Neural cell (in vitro differentiated cells): ENCODE measurements around the gene KRT12. TPM values are rescaled to one million over a fixed set of nuclear protein-coding genes. Genes with fewer than 3 reads are reported as not detected.

Experiments
- H2AFZ ChIP-seq: fragments of 200-600, 300-800 bp; sonication (generic), shearing (Covaris generic); 2 replicates; pipeline ENCODE4 v1.6.0; 2014; ENCODE audit warnings: low read depth, mild to moderate bottlenecking, antibody characterized with exemption, low read length, moderate library complexity
- H3F3A ChIP-seq: fragments of 200-600 bp; shearing (Covaris generic); 2 replicates; pipeline ENCODE4 v1.6.1; 2016; ENCODE audit warnings: mild to moderate bottlenecking, moderate library complexity, mixed read lengths, antibody characterized with exemption, low read length; ENCODE audit not compliant: insufficient read depth, poor library complexity, severe bottlenecking
- H3K27ac ChIP-seq: fragments of 200-600, 300-800 bp; sonication (generic), shearing (Covaris generic); 2 replicates; pipeline ENCODE4 v1.5.1; 2014; ENCODE audit warnings: mild to moderate bottlenecking, low read length, moderate library complexity
- H3K27me3 ChIP-seq: fragments of 300-800, 200-600 bp; sonication (generic), shearing (Covaris generic); 2 replicates; pipeline ENCODE4 v1.6.0; 2014; ENCODE audit warnings: mild to moderate bottlenecking, low read depth, low read length, moderate library complexity; ENCODE audit not compliant: insufficient read depth
- H3K36me3 ChIP-seq: fragments of 300-800, 200-600 bp; sonication (generic), shearing (Covaris generic); 2 replicates; pipeline ENCODE4 v1.5.1; 2014; ENCODE audit warnings: mild to moderate bottlenecking, antibody characterized with exemption, low read length, moderate library complexity; ENCODE audit not compliant: insufficient read depth
- H3K4me2 ChIP-seq: fragments of 300-800, 200-600 bp; sonication (generic), shearing (Covaris generic); 2 replicates; pipeline ENCODE4 v1.6.0; 2014; ENCODE audit warnings: mild to moderate bottlenecking, low read length
- H3K4me3 ChIP-seq: fragments of 300-800, 200-600 bp; sonication (generic), shearing (Covaris generic); 2 replicates; pipeline ENCODE4 v1.5.1; 2014; ENCODE audit warnings: mild to moderate bottlenecking, low read length, moderate library complexity
- H3K79me2 ChIP-seq: fragments of 200-600 bp; shearing (Covaris generic); replicated peaks from 2 replicates; pipeline ENCODE4 v1.6.0; 2014; ENCODE audit warnings: mild to moderate bottlenecking, low read length, moderate library complexity; ENCODE audit not compliant: insufficient read depth
- H3K9ac ChIP-seq: fragments of 300-800, 200-600 bp; sonication (generic), shearing (Covaris generic); 2 replicates; pipeline ENCODE4 v1.6.1; 2016; ENCODE audit warnings: mild to moderate bottlenecking, low read length, mixed read lengths
- H3K9me2 ChIP-seq: fragments of 200-600 bp; shearing (Covaris generic); 2 replicates; pipeline ENCODE4 v1.6.1; 2016; ENCODE audit warnings: mild to moderate bottlenecking, low read length, mixed read lengths; ENCODE audit not compliant: insufficient read depth
- H3K9me3 ChIP-seq: fragments of 200-600, 300-800 bp; sonication (generic), shearing (Covaris generic); 2 replicates; pipeline ENCODE4 v1.6.1; 2016; ENCODE audit warnings: mild to moderate bottlenecking, mixed run types, low read length, moderate library complexity, mixed read lengths
- H4K20me1 ChIP-seq: fragments of 200-600 bp; shearing (Covaris generic); 2 replicates; pipeline ENCODE4 v1.6.1; 2016; ENCODE audit warnings: mild to moderate bottlenecking, mixed run types; ENCODE audit not compliant: insufficient read depth
- EP300 ChIP-seq: fragments of 450-650 bp; conservative IDR thresholded peaks from 2 replicates; pipeline ENCODE4 v1.6.1; 2014; ENCODE audit warnings: antibody characterized with exemption, mild to moderate bottlenecking, moderate library complexity; ENCODE audit not compliant: poor library complexity, severe bottlenecking
- EZH2 ChIP-seq: fragments of 200-600, 300-800 bp; shearing (Covaris generic), sonication (generic); IDR thresholded peaks from 2 replicates; pipeline ENCODE4 v1.6.1; 2014; ENCODE audit warnings: antibody characterized with exemption, low read length, borderline replicate concordance, mild to moderate bottlenecking; ENCODE audit not compliant: insufficient read depth, poor library complexity, severe bottlenecking
- MXI1 ChIP-seq: fragments of 450-650 bp; conservative IDR thresholded peaks from 2 replicates; pipeline ENCODE4 v1.6.1; 2014; ENCODE audit warnings: antibody characterized with exemption, mild to moderate bottlenecking; ENCODE audit not compliant: poor library complexity, severe bottlenecking
- POLR2AphosphoS5 ChIP-seq: IDR thresholded peaks from 2 replicates; pipeline ENCODE4 v1.6.1; 2012
- SMC3 ChIP-seq: fragments of 450-650 bp; conservative IDR thresholded peaks from 2 replicates; pipeline ENCODE4 v1.6.1; 2014; ENCODE audit warnings: antibody characterized with exemption, mild to moderate bottlenecking, moderate library complexity; ENCODE audit not compliant: poor library complexity
- TAF1 ChIP-seq: IDR thresholded peaks from 2 replicates; pipeline ENCODE4 v1.6.1; 2012; ENCODE audit warnings: low read depth
- polyA plus RNA-seq: library from polyadenylated mRNA; depleted of rRNA; stranded (reverse); fragments of >200 nt; gene quantifications from 2 replicates; pipeline ENCODE4 v1.2.3, GENCODE V29; 2014
- TF ChIP-seq, protein P1 (sequence below): fragments of 450-650 bp; IDR thresholded peaks from 2 replicates; pipeline ENCODE4 v1.5.1; 2014; ENCODE audit warnings: antibody characterized with exemption, mild to moderate bottlenecking, moderate library complexity; ENCODE audit not compliant: poor library complexity, severe bottlenecking
- TF ChIP-seq, protein P2 (sequence below): IDR thresholded peaks from 2 replicates; pipeline ENCODE4 v1.6.1; 2012; ENCODE audit warnings: borderline replicate concordance

The KRT12 gene
- polyA plus RNA-seq, 1 donor from 2014 or later, result not detected

DNA sequence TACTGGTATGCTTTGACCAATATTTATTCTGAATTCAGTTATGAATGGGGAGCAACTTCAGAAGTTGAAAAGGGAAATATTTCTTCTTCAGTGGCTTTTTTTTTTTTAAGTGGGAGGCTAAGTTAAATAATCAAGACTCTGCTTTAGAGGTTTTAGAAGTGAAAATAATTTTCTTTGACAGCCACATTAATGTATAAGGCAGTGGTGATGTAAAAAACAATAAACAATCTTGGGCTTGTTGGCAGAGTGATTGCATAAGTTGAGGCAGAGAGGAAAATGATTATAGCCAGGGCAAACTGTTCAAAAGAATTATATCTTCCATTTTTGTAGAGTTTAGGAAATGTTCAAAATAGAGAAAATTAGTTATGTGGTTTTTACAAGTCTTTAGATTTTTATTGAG, 5.4 kb upstream of the KRT12 start:
- no peak overlapping the region for H3K27ac ChIP-seq

DNA sequence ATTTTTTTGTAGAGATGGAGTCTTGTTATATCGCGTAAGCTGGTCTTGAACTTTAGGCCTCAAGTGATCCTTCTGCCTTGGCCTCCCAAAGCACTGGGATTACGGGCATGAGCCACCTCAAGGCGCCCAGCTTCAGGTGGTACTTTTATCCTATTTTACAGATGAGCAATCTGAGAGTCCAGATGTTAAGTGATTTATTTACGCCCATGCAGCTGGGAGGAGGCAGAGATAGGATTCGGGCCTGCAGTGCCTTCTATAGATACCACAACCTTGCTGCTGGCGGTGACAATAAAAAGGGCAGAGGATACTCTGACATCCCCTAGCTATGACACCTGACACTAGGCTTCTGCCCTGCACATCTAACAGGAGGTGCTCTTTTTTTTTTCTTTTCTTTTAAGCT, 4.3 kb upstream of the KRT12 start:
- Histone ChIP-seq H3K9ac (no peak overlapping the region), H3K4me2 (no peak overlapping the region), H3K79me2 (no peaks in the 10 kb centered on the region), H3K4me3 (no peak overlapping the region), H3K27ac (no peak overlapping the region), H3K36me3 (no peaks in the 10 kb centered on the region), H3K27me3 (no peaks in the 10 kb centered on the region), H3F3A (no peaks in the 10 kb centered on the region), H4K20me1 (no peaks in the 10 kb centered on the region), H3K9me3 (no peaks in the 10 kb centered on the region), H2AFZ (no peak overlapping the region), H3K9me2 (no peaks in the 10 kb centered on the region)
- TF ChIP-seq TAF1 (no peak), EZH2 (no peak), MXI1 (no peak), SMC3 (no peak), POLR2AphosphoS5 (no peak), EP300 (no peak)
- TF ChIP-seq, protein P1, sequence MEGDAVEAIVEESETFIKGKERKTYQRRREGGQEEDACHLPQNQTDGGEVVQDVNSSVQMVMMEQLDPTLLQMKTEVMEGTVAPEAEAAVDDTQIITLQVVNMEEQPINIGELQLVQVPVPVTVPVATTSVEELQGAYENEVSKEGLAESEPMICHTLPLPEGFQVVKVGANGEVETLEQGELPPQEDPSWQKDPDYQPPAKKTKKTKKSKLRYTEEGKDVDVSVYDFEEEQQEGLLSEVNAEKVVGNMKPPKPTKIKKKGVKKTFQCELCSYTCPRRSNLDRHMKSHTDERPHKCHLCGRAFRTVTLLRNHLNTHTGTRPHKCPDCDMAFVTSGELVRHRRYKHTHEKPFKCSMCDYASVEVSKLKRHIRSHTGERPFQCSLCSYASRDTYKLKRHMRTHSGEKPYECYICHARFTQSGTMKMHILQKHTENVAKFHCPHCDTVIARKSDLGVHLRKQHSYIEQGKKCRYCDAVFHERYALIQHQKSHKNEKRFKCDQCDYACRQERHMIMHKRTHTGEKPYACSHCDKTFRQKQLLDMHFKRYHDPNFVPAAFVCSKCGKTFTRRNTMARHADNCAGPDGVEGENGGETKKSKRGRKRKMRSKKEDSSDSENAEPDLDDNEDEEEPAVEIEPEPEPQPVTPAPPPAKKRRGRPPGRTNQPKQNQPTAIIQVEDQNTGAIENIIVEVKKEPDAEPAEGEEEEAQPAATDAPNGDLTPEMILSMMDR, result no peak
- TF ChIP-seq, protein P2, sequence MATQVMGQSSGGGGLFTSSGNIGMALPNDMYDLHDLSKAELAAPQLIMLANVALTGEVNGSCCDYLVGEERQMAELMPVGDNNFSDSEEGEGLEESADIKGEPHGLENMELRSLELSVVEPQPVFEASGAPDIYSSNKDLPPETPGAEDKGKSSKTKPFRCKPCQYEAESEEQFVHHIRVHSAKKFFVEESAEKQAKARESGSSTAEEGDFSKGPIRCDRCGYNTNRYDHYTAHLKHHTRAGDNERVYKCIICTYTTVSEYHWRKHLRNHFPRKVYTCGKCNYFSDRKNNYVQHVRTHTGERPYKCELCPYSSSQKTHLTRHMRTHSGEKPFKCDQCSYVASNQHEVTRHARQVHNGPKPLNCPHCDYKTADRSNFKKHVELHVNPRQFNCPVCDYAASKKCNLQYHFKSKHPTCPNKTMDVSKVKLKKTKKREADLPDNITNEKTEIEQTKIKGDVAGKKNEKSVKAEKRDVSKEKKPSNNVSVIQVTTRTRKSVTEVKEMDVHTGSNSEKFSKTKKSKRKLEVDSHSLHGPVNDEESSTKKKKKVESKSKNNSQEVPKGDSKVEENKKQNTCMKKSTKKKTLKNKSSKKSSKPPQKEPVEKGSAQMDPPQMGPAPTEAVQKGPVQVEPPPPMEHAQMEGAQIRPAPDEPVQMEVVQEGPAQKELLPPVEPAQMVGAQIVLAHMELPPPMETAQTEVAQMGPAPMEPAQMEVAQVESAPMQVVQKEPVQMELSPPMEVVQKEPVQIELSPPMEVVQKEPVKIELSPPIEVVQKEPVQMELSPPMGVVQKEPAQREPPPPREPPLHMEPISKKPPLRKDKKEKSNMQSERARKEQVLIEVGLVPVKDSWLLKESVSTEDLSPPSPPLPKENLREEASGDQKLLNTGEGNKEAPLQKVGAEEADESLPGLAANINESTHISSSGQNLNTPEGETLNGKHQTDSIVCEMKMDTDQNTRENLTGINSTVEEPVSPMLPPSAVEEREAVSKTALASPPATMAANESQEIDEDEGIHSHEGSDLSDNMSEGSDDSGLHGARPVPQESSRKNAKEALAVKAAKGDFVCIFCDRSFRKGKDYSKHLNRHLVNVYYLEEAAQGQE, result no peak

More for the DNA sequence above, 5.4 kb upstream of the KRT12 start:
- Histone ChIP-seq H3K27me3 (no peaks in the 10 kb centered on the region), H3K9ac (no peak overlapping the region), H3K9me3 (no peaks in the 10 kb centered on the region), H3K36me3 (no peaks in the 10 kb centered on the region), H4K20me1 (no peaks in the 10 kb centered on the region), H3K4me3 (no peak overlapping the region), H3K4me2 (no peak overlapping the region), H3F3A (no peaks in the 10 kb centered on the region), H3K9me2 (no peaks in the 10 kb centered on the region), H3K79me2 (no peaks in the 10 kb centered on the region), H2AFZ (no peak overlapping the region)
- TF ChIP-seq POLR2AphosphoS5 (no peak), TAF1 (no peak)
- TF ChIP-seq, protein P2, result no peak
